ENCODE results near the gene NOS2.

Gene NOS2

DNA sequence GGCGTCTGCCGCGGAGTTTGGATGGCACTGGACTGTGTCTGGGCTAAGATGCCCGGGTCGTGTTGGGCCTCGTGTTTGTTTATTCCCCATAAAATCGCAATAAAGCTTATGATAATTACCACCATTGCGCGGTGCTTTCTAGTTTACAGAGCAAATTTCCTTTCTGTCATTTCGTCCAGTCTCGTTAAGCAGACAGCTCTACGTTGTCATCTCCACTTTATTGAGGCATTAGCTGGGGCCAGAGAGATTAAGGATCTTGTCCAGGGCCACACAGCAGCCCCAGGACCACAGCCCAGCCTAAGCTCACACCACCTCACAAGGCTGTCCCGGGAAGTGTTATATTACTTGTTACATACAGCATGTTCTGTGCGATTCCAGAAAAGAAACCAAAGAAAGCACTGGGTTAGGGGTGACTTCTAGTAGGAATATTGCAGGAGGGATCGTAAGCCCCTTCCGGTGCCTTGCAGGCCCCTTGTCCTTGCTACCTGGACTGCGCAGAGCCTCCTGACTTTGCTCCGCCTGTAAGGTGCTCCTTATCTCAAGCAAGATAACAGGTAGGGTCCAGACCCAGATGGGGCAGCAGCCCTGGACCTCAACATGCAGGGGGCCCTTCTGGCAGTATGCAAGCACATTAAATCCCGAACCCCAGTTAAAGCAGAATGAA lies 6.3 kb downstream of the NOS2 start:
- no peak overlapping the region for H2AFZ ChIP-seq (ENCODE audit: low read depth)
- H3K4me3 ChIP-seq (IDR thresholded peaks at IDR 0.05; ENCODE audit: insufficient read depth, low read depth, low read length) = no peak overlapping the region
- H3K36me3 ChIP-seq (ENCODE audit: insufficient read depth) = no peaks in the 10 kb centered on the region
- no peak overlapping the region for H3K9ac ChIP-seq
- H3K4me1 ChIP-seq (ENCODE audit: low read depth, poor library complexity, severe bottlenecking) = no peaks in the 10 kb centered on the region
- no peaks in the 10 kb centered on the region for H4K20me1 ChIP-seq (ENCODE audit: insufficient read depth)
- H3K79me2 ChIP-seq (ENCODE audit: insufficient read depth, low read depth) = no peaks in the 10 kb centered on the region
- H3K4me2 ChIP-seq = no peak overlapping the region
- H3K27ac ChIP-seq = no peak overlapping the region
- TF ChIP-seq, protein P1, sequence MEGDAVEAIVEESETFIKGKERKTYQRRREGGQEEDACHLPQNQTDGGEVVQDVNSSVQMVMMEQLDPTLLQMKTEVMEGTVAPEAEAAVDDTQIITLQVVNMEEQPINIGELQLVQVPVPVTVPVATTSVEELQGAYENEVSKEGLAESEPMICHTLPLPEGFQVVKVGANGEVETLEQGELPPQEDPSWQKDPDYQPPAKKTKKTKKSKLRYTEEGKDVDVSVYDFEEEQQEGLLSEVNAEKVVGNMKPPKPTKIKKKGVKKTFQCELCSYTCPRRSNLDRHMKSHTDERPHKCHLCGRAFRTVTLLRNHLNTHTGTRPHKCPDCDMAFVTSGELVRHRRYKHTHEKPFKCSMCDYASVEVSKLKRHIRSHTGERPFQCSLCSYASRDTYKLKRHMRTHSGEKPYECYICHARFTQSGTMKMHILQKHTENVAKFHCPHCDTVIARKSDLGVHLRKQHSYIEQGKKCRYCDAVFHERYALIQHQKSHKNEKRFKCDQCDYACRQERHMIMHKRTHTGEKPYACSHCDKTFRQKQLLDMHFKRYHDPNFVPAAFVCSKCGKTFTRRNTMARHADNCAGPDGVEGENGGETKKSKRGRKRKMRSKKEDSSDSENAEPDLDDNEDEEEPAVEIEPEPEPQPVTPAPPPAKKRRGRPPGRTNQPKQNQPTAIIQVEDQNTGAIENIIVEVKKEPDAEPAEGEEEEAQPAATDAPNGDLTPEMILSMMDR (conservative IDR thresholded peaks at IDR 0.05; ENCODE audit: low read depth, low read length) = no peak
- H3K27me3 ChIP-seq (ENCODE audit: insufficient read depth, low read depth) = no peaks in the 10 kb centered on the region

DNA sequence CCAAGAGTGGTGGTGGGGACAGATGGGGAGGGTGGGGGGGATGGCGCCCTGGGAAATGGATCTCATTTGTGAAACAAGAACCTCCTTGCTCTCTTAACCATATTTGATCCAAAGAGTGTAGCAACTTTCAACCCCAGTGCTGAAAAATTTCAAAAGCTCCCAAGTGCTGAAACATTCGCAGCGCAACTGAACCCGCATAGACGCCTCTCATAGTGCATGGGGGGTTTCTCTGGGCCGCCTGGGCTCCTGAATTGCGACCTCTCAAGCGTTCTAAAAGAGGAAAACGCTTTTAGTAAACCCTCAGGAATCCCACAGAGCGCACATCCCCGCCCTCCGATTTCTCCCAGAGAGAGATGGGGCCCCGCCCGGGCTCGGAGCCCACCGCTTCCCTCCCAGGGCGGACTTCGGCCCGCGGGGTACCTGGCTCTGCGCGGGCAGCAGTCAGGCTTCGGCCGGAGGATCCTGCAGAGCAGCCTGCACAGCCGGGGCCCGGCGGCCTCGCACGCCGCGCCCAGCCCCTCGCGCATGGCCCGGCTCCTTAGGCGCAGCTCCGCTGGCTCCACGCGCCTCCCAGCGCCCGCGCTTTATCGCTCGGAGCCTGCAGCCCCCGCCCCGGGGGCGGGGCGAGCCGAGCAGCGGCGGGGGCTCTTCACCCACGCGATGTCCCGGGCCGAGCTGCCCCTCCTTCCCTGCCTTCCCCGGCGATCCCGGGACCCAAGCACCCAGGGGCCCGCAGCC lies 7.0 kb downstream of the NOS2 start:
- no peaks in the 10 kb centered on the region for H3K79me2 ChIP-seq (ENCODE audit: insufficient read depth, low read depth)
- H2AFZ ChIP-seq (ENCODE audit: low read depth) = no peak overlapping the region
- H3K27ac ChIP-seq = no peak overlapping the region
- H3K4me1 ChIP-seq (ENCODE audit: low read depth, poor library complexity, severe bottlenecking) = no peaks in the 10 kb centered on the region
- no peaks in the 10 kb centered on the region for H4K20me1 ChIP-seq (ENCODE audit: insufficient read depth)
- H3K27me3 ChIP-seq (ENCODE audit: insufficient read depth, low read depth) = no peaks in the 10 kb centered on the region
- H3K4me2 ChIP-seq = no peak overlapping the region
- no peak overlapping the region for H3K9ac ChIP-seq
- H3K4me3 ChIP-seq (IDR thresholded peaks at IDR 0.05; ENCODE audit: insufficient read depth, low read depth, low read length) = no peak overlapping the region
- H3K36me3 ChIP-seq (ENCODE audit: insufficient read depth) = no peaks in the 10 kb centered on the region
- TF ChIP-seq, protein P1 (conservative IDR thresholded peaks at IDR 0.05; ENCODE audit: low read depth, low read length) = no peak

DNA sequence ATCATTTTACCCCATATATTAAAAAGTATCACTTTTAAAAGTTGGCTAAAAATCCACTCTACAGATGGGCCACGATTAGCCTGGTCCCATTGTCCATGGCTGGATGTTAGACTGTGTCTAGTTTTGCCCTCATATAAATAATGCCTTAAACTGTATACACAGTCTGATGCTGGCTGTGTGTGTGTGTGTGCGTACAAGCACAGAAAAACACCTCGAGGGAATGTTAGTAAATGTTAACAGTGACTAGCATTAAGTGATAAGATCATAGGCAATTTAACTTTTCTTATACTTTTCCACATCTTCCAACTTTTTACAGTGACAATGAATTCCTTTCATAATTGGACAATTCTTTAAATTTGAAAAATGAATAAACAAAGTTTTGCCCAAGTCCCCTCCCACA lies 8.2 kb downstream of the NOS2 start:
- no peak overlapping the region for H3K4me3 ChIP-seq (IDR thresholded peaks at IDR 0.05; ENCODE audit: insufficient read depth, low read depth, low read length)
- no peak overlapping the region for H3K27ac ChIP-seq
- H3K9ac ChIP-seq = no peak overlapping the region
- H3K36me3 ChIP-seq (ENCODE audit: insufficient read depth) = no peaks in the 10 kb centered on the region
- no peaks in the 10 kb centered on the region for H4K20me1 ChIP-seq (ENCODE audit: insufficient read depth)
- no peaks in the 10 kb centered on the region for H3K4me1 ChIP-seq (ENCODE audit: low read depth, poor library complexity, severe bottlenecking)
- no peaks in the 10 kb centered on the region for H3K27me3 ChIP-seq (ENCODE audit: insufficient read depth, low read depth)
- H2AFZ ChIP-seq (ENCODE audit: low read depth) = no peak overlapping the region
- H3K4me2 ChIP-seq = no peak overlapping the region
- TF ChIP-seq, protein P1 (conservative IDR thresholded peaks at IDR 0.05; ENCODE audit: low read depth, low read length) = no peak
- no peaks in the 10 kb centered on the region for H3K79me2 ChIP-seq (ENCODE audit: insufficient read depth, low read depth)

DNA sequence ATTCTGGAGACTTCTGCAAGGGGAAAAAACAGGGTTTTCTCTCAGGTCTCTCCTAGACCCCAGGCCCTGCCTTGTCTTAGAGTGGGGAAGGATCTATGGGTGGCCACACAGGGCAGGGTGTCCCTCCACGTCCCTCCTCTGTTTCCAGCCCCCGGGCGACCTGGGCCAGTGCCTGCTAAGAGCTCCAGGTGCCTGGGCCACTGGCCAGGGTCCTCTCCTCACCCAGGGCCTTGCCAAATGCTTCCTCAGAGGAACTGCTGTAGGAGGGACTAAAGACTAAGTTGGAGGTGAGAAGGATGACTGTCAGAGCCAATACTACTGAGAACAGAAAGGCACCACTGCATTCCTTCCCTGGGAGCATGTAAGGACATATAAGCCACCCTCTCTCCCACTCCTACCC lies 11.4 kb downstream of the NOS2 start:
- Histone ChIP-seq H3K27me3 (ENCODE audit: insufficient read depth, low read depth) (no peaks in the 10 kb centered on the region), H3K36me3 (ENCODE audit: insufficient read depth) (no peaks in the 10 kb centered on the region), H3K4me2 (no peak overlapping the region), H3K4me1 (ENCODE audit: low read depth, poor library complexity, severe bottlenecking) (no peaks in the 10 kb centered on the region), H4K20me1 (ENCODE audit: insufficient read depth) (no peaks in the 10 kb centered on the region), H3K27ac (no peak overlapping the region), H3K4me3 (IDR thresholded peaks at IDR 0.05; ENCODE audit: insufficient read depth, low read depth, low read length) (no peak overlapping the region), H3K9ac (no peak overlapping the region), H3K79me2 (ENCODE audit: insufficient read depth, low read depth) (no peaks in the 10 kb centered on the region), H2AFZ (ENCODE audit: low read depth) (no peak overlapping the region)
- TF ChIP-seq, protein P1 (conservative IDR thresholded peaks at IDR 0.05; ENCODE audit: low read depth, low read length) = no peak
